ENCODE results near the gene GPR137. TPM values are rescaled to one million over a fixed set of nuclear protein-coding genes. Genes with fewer than 3 reads are reported as not detected.

GPR137 gene
- total and polyA plus RNA-seq, 4 donors: 6.7 to 22.2 (median 9.0) TPM

- under 1% methylated on average over 71 of the region's 71 CpGs for WGBS
- Histone ChIP-seq H3K4me1 (ENCODE audit: control insufficient read depth in 4 of 4, insufficient read depth in 4 of 4, low read length in 3 of 4) (peaks cover 5 to 43% (median 33%) of the 10 kb centered on the region in 4 donors), H3K36me3 (ENCODE audit: control insufficient read depth in 4 of 4, insufficient read depth in 3 of 4, low read depth in 1 of 4, low read length in 3 of 4) (no peaks in the 10 kb centered on the region), H3K9ac (ENCODE audit: low read depth in 1 of 2, low read length in 2 of 2) (peak overlapping the region; percentile 52 to 87), H3K4me3 (ENCODE audit: low read depth in 1 of 3, low read length in 3 of 3) (peak overlapping the region; percentile 76 to 90 (median 85)), H3K27ac (ENCODE audit: low read depth in 1 of 2, low read length in 2 of 2) (peak overlapping the region; percentile 94 to 98), H3K9me3 (ENCODE audit: control insufficient read depth in 4 of 4, low read length in 3 of 4) (no peaks in the 10 kb centered on the region), H3K27me3 (ENCODE audit: control insufficient read depth in 4 of 4, insufficient read depth in 4 of 4, low read length in 3 of 4) (no peaks in the 10 kb centered on the region)
- DNase-seq (ENCODE audit: low spot score): peak; percentile 77
- TF ChIP-seq JUND (IDR thresholded peaks at IDR 0.05) (no peak), RXRA (IDR thresholded peaks at IDR 0.05) (peak; percentile 74 to 78), YY1 (IDR thresholded peaks at IDR 0.05) (peak; percentile 71), EGR1 (IDR thresholded peaks at IDR 0.05; ENCODE audit: low read depth in 2 of 2) (peak in 1 of 2 donors; percentile 20), NR2F2 (IDR thresholded peaks at IDR 0.05) (peak; percentile 74), REST (IDR thresholded peaks at IDR 0.05) (peak; percentile 52), TAF1 (conservative IDR thresholded peaks at IDR 0.05) (no peak), FOXA1 (IDR thresholded peaks at IDR 0.05) (no peak), MAX (IDR thresholded peaks at IDR 0.05) (peak; percentile 68), GABPA (IDR thresholded peaks at IDR 0.05 in 1 of 2, conservative IDR thresholded peaks at IDR 0.05 in 1 of 2) (peak in 1 of 2 donors; percentile 66), RAD21 (IDR thresholded peaks at IDR 0.05) (no peak), SP1 (IDR thresholded peaks at IDR 0.05) (peak; percentile 65), HNF4A (conservative IDR thresholded peaks at IDR 0.05) (peak; percentile 51 to 64)
Observed at GRCh38 chr11:64305691-64306562, 20.3 kb downstream of the GPR137 start.

GRCh38 chr11:64306563-64306875 lies 20.9 kb downstream of the GPR137 start:
- TF ChIP-seq MAX (IDR thresholded peaks at IDR 0.05) (no peak), NR2F2 (IDR thresholded peaks at IDR 0.05) (no peak), ZBTB33 (IDR thresholded peaks at IDR 0.05) (no peak), FOXA1 (IDR thresholded peaks at IDR 0.05) (no peak), HNF4A (conservative IDR thresholded peaks at IDR 0.05) (no peak), FOXA2 (IDR thresholded peaks at IDR 0.05) (no peak), CTCF (IDR thresholded peaks at IDR 0.05; ENCODE audit: low read depth, low read length, missing input control) (no peak), RAD21 (IDR thresholded peaks at IDR 0.05) (no peak), EGR1 (IDR thresholded peaks at IDR 0.05; ENCODE audit: low read depth in 2 of 2) (no peak), REST (IDR thresholded peaks at IDR 0.05) (no peak), TAF1 (conservative IDR thresholded peaks at IDR 0.05) (no peak)
- Histone ChIP-seq H3K27me3 (ENCODE audit: control insufficient read depth in 4 of 4, insufficient read depth in 4 of 4, low read length in 3 of 4) (no peaks in the 10 kb centered on the region), H3K4me1 (ENCODE audit: control insufficient read depth in 4 of 4, insufficient read depth in 4 of 4, low read length in 3 of 4) (peaks cover 5 to 46% (median 32%) of the 10 kb centered on the region in 4 donors), H3K9me3 (ENCODE audit: control insufficient read depth in 4 of 4, low read length in 3 of 4) (no peaks in the 10 kb centered on the region), H3K4me3 (ENCODE audit: low read depth in 1 of 3, low read length in 3 of 3) (peak overlapping the region; percentile 76 to 90 (median 85)), H3K36me3 (ENCODE audit: control insufficient read depth in 4 of 4, insufficient read depth in 3 of 4, low read depth in 1 of 4, low read length in 3 of 4) (no peaks in the 10 kb centered on the region), H3K27ac (ENCODE audit: low read depth in 1 of 2, low read length in 2 of 2) (peak overlapping the region; percentile 94 to 98), H3K9ac (ENCODE audit: low read depth in 1 of 2, low read length in 2 of 2) (peak overlapping the region; percentile 52 to 87)
- WGBS: 12% methylated on average over 9 of the region's 9 CpGs
- DNase-seq (ENCODE audit: low spot score): no peak
